Stimulated activated naive CD4-positive, alpha-beta T cell (primary cell): Measurements from ENCODE around the gene KIF1A.
"Not testable (repeated sequence)": the region's sequence is repeated elsewhere in the genome, so short reads cannot be mapped to it uniquely, and the experiment has no call there.

Experiments used
- DNase-seq, 6 experiments: peaks; one replicate each; lab custom pipeline; 2025; lab: John Stamatoyannopoulos, UW

The KIF1A gene

DNA sequence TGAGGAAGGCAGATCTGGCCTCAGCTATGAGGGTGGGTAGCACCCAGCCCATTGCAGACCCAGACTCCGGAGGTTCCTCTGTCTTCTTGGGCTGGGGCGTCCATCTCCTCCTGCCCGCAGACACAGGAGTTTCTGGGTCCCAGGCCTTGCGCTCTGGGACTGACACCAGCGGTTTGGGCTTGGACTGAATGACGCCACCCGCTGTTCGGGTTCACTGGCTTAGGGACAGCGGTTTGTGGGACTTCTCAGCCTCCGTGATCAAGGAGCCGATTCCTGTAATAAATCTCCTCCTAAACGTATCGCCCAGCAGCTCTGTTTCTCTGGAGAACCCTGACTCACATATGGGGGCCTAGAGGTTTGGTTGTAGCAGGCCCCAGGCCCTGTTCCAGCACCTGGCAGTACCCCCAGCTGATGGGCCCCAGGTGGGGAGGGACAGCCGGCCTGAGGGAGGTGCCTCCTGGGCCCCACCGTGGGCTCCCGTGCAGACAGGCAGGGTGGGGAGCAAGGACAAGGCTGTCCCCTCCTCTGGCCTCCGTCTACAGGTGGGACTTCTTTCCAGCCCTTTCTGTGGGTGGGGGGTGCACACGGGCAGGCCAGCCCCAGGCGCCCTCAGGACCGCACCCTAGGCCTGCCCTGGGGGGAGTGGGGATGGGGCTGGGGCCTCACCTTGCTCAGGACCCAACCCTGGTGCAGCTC is 132.8 kb downstream of the KIF1A start:
- no peak for DNase-seq

DNA sequence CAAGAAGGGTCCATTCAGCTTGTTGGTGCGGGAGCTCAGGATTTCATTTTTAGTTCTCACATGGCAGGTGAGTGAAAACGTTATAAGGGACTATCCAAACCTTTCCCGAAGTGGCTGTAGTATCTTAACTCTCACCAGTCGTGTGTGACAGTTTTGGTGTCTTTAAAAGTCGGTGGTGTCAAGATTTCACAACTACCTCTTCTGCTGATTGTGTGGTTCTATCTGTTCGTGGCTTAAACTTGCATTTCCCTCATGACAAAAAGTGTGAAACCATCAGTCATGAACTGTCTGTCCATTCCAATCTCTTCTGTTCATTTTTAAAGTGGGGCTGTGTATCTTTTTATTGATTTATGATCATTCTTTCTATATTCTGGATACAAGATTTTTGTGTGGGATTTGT is 133.6 kb downstream of the KIF1A start:
- DNase-seq = no peak

GRCh38 chr2:240685771-240686371 is 134.1 kb downstream of the KIF1A start:
- no peak for DNase-seq

- DNase-seq = not testable (repeated sequence)
Observed at GRCh38 chr2:240683980-240684728, 135.9 kb downstream of the KIF1A start.

DNA sequence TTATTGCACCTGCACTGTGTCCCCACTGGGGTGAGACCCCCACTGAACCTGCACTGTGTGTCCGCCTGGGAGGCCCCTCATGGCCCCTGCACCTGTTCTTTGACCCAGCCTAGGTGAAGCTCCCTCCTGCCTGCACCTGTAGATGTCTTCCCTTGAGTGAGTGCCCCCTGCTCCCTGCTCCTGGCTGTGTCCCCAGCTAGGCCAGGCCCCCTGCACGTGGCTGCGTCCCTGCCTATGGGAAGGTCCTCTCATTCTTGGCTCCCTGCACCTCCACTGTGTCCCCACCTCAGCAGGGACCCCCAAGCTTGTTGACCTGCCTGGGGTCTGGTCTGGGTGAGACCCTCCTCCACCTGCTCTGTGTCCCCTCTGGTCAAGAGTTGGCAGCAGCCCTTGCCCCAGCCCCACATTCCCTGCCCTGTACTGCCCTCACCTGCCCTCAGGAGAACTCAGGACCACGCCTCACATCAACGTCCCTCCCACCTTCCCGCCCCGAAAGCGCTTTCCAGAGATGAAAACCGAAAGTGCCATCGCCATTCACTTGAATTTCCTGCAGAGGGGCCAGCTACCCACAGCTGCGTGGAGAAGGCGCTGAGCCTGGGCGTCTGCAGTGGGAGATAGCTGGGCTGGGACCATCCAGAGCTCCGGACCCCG is 136.6 kb downstream of the KIF1A start:
- not testable (repeated sequence) for DNase-seq

DNA sequence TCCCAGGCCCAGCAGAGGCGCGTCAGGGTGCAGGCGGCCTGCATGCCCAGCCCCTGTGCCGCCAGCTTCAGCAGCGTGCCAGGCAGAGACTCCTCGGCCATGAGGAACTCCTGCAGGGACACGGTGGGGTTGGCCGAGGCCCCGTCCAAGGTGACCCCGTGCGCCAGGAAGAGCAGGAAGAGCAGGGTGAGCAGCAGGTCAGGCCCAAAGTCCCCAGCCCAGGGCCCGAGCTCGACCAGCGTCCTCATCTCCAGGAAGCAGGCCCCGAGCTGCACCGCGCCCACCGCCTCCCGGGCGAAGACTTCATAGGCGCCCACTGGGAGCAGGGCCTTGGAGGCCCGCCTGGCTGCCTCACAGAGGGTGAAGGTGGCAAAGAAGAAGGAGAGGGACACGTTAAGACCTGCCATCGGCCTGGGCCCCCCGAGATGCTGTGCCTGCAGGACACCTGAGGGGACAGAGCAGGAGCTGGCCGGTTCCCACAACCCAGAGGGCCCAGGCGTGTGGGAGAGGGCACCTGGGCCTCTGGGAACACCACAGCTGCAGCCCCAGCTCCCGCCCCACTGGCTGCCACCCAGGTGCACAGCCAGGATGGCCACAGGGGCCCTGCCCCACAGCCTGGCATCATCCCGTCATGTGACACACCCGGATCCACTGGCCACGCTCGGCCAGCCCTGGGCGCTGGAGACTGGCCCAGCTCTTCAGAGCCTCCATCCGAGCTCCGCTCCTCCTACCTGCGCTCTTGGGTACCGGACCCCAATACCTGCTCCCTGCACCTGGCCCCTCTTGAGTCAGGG is 137.4 kb downstream of the KIF1A start, which contains the start of gene AQP12B:
AQP12B (minus strand) TSS at position 455 of the 794 bp plus-strand sequence; CDS start at position 407, 48 bp downstream.
- not testable (repeated sequence) for DNase-seq

GRCh38 chr2:240680185-240680584 is 139.8 kb downstream of the KIF1A start:
- not testable (repeated sequence) for DNase-seq

GRCh38 chr2:240678909-240679308 is 141.1 kb downstream of the KIF1A start:
- DNase-seq = not testable (repeated sequence)

GRCh38 chr2:240678043-240678442 is 142.0 kb downstream of the KIF1A start:
- DNase-seq = not testable (repeated sequence)

DNA sequence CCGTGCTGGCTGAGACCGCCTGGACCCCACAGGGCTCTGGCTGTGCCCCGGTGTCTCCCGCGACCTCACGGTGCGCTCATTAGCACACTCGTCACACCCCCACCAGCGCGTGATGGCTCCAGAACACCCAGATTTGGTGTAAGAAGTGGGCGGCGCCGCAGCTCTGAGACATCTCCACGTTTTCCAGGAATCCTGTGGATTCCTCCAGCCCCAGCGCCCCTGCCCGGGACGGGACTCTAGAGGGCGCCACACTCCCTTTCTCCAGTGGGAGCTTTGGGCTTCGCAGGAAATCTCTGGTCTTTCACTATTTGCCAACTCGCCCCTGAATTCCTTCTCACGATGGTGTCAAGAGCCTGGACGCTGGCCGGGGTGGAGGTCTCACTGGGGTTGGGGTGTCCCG is 144.7 kb downstream of the KIF1A start:
- DNase-seq = not testable (repeated sequence)

- DNase-seq = not testable (repeated sequence)
Observed at GRCh38 chr2:240674461-240675184, 145.4 kb downstream of the KIF1A start.

DNA sequence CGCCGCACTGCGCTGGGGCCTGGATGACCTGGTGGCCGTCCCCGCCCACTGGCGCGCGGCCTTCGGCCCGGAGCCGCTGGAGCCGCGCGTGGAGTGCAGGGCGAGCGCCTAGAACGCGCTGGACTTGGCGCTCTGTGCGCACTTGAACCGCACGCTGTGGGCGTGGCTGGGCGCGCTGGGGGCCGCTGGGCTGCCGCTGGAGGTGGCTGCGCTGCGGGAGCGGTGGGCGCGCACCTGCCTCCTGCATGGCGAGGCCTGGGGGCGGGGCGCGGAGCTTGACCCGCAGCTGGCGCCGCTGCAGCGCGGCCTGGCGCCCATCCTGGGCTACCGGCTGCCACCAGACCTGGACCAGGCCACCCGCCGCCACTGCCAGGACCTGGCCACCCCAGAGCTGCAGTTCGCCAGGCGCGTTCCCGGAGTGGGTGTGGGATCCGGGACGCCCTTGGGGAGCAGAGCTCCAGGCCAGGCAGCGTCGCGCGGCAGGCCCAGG is 147.3 kb downstream of the KIF1A start:
- DNase-seq = no peak

- DNase-seq = no peak
Observed at GRCh38 chr2:240672076-240672700, 147.8 kb downstream of the KIF1A start.

DNA sequence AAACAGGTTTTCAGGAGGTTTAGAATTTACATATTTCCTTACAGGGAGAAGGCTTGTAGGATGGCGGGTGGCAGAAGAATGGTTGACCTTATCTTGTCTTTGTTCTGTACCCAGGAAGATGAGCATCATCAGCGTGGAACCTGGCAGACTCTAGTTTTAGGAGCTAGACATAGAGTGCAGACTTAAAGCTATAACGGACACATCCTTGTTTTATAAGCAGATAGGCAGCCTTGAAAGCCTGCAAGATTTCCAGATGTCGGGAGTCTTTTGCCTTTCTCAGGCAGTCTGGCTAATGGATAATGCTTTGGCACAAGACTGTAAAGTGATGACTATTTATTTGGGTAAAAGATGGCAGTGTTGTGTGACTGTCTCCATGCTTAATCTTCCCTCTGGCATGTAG is 149.1 kb downstream of the KIF1A start:
- DNase-seq = no peak

DNA sequence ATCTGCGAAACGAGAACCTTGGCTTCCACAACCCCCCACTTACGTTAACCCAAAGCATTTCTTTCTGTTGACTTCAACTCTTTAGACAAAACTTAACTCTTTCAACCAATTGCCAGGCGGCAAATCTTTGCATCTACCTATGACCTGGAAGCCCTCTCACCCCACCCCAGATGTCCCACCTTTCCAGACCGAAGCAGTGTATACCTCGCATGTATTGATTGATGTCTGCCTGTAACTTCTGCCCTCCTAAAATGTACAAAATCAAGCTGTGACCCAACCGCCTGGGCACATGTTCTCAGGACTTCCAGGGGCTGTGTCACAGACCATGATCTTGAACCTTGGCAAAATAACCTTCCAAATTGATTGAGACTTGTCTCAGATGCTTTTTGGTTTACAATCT is 149.6 kb downstream of the KIF1A start:
- no peak for DNase-seq

GRCh38 chr2:240664622-240665021 is 155.4 kb downstream of the KIF1A start:
- no peak for DNase-seq
